K562 (cell line): Measurements from ENCODE around the gene C2orf42. TPM values are rescaled to one million over a fixed set of nuclear protein-coding genes. Genes with fewer than 3 reads are reported as not detected.

ENCODE experiments used
- ARNT ChIP-seq, 2 experiments: fragments of 450-650 bp; IDR thresholded peaks; 2 replicates each; pipeline ENCODE4 v1.6.1; 2016; ENCODE audit warnings: mild to moderate bottlenecking in 1 of 2
- ATF4 ChIP-seq: fragments of 450-650 bp; formaldehyde crosslinking; IDR thresholded peaks from 2 replicates; pipeline ENCODE4 v1.4.0; 2022; ENCODE audit warnings: mild to moderate bottlenecking, moderate library complexity
- DMBX1 ChIP-seq: fragments of 250-450 bp; sonication (Bioruptor Pico); IDR thresholded peaks from 2 replicates; pipeline ENCODE4 v1.8.0; 2022; ENCODE audit warnings: inconsistent platforms, mild to moderate bottlenecking, moderate library complexity, borderline replicate concordance
- E2F5 ChIP-seq: sonication (generic); formaldehyde crosslinking; IDR thresholded peaks from 2 replicates; pipeline ENCODE4 v1.8.0; 2022; ENCODE audit warnings: mild to moderate bottlenecking, missing genetic modification reagents
- E2F8 ChIP-seq: fragments of 450-650 bp; IDR thresholded peaks from 2 replicates; pipeline ENCODE4 v1.7.1; 2018; ENCODE audit warnings: mild to moderate bottlenecking, low read depth; ENCODE audit not compliant: partially characterized antibody
- FOXJ2 ChIP-seq: fragments of 200-800 bp; sonication (Bioruptor generic); IDR thresholded peaks from 2 replicates; pipeline ENCODE4 v1.6.1; 2016; ENCODE audit warnings: missing genetic modification characterization, missing compliant biosample characterization
- HCFC1 ChIP-seq: IDR thresholded peaks from 2 replicates; pipeline ENCODE4 v1.6.1; 2012; ENCODE audit warnings: low read depth, low read length, improper control_type of control experiment
- HNRNPUL1 ChIP-seq: fragments of 200-400 bp; formaldehyde crosslinking; IDR thresholded peaks from 2 replicates; pipeline ENCODE4 v1.6.1; 2017; ENCODE audit warnings: low read length
- KDM5B ChIP-seq: fragments of 200-600 bp; sonication (generic); IDR thresholded peaks from 2 replicates; pipeline ENCODE4 v1.6.1; 2012; ENCODE audit warnings: low read depth, mild to moderate bottlenecking, moderate library complexity, low read length, control low read depth, inconsistent platforms; ENCODE audit not compliant: insufficient replicate concordance
- KLF1 ChIP-seq: fragments of 450-650 bp; IDR thresholded peaks from 2 replicates; pipeline ENCODE4 v1.6.1; 2016; ENCODE audit warnings: missing genetic modification characterization, missing compliant biosample characterization
- MAFK ChIP-seq: IDR thresholded peaks from 2 replicates; pipeline ENCODE4 v1.6.1; 2011; ENCODE audit warnings: low read length, improper control_type of control experiment
- MED1 ChIP-seq: sonication (generic); formaldehyde crosslinking; IDR thresholded peaks from 2 replicates; pipeline ENCODE4 v1.8.1; 2023; ENCODE audit warnings: missing genetic modification reagents, borderline replicate concordance
- MYNN ChIP-seq, 2 experiments: sonication (generic); formaldehyde crosslinking in 1 of 2; IDR thresholded peaks; 2 replicates each; pipeline versions ENCODE4 v1.5.0 to v1.6.1; 2016 to 2020; ENCODE audit warnings: antibody characterized with exemption in 1 of 2, missing genetic modification reagents in 1 of 2
- NCOA1 ChIP-seq: fragments of 450-650 bp; IDR thresholded peaks from 2 replicates; pipeline ENCODE4 v1.6.1; 2016; ENCODE audit warnings: low read depth
- PATZ1 ChIP-seq: fragments of 250-450 bp; sonication (Bioruptor Pico); IDR thresholded peaks from 2 replicates; pipeline ENCODE4 v1.5.0; 2020; ENCODE audit warnings: mild to moderate bottlenecking, borderline replicate concordance
- PCBP2 ChIP-seq: fragments of 200-400 bp; formaldehyde crosslinking; IDR thresholded peaks from 2 replicates; pipeline ENCODE4 v1.6.1; 2018; ENCODE audit warnings: low read length, low read depth, mild to moderate bottlenecking, moderate library complexity; ENCODE audit not compliant: poor library complexity, severe bottlenecking
- POLR2H ChIP-seq: IDR thresholded peaks from 2 replicates; pipeline ENCODE4 v1.6.1; 2016; ENCODE audit warnings: missing genetic modification characterization, low read depth, mild to moderate bottlenecking, control low read depth, missing compliant biosample characterization, moderate library complexity
- RBFOX2 ChIP-seq: fragments of 200-400 bp; formaldehyde crosslinking; IDR thresholded peaks from 2 replicates; pipeline ENCODE4 v1.6.1; 2017; ENCODE audit warnings: low read depth, mild to moderate bottlenecking, low read length, moderate library complexity
- TBP ChIP-seq: optimal IDR thresholded peaks from 2 replicates; pipeline ENCODE3; 2011; ENCODE audit warnings: low read depth, low read length, improper control_type of control experiment
- ZKSCAN1 ChIP-seq: fragments of 150-350 bp; IDR thresholded peaks from 2 replicates; pipeline ENCODE4 v1.6.1; 2016; ENCODE audit warnings: low read depth, low read length
- ZNF561 ChIP-seq: fragments of 450-650 bp; formaldehyde crosslinking; conservative IDR thresholded peaks from 2 replicates; pipeline ENCODE4 v1.4.0; 2020; ENCODE audit warnings: mild to moderate bottlenecking, moderate library complexity
- ZNF764 ChIP-seq: fragments of 250-450 bp; sonication (Bioruptor Pico); IDR thresholded peaks from 2 replicates; pipeline ENCODE4 v1.4.0; 2020; ENCODE audit warnings: low read depth, mild to moderate bottlenecking, moderate library complexity
- ZSCAN29 ChIP-seq: fragments of 450-650 bp; IDR thresholded peaks from 2 replicates; pipeline ENCODE4 v1.6.1; 2017
- polyA plus RNA-seq, 8 experiments: library from polyadenylated mRNA; depleted of rRNA in 4 of 8; stranded (reverse) in 5 of 8; unstranded in 3 of 8; fragments of >200 nt; fragmentation: Nextera tagmentation in 2 of 8; fragmentation: Illumina TruSeq in 1 of 8; extraction: Ambion mirVana in 2 of 8; extraction: Trizol in 1 of 8; gene quantifications; 2 replicates each; pipeline versions ENCODE4 v1.2.1 to v1.2.3, GENCODE V29; 2011 to 2014; ENCODE audit warnings: inconsistent platforms in 1 of 8, missing spikeins in 1 of 8
- total RNA-seq, 7 experiments: library from RNA; depleted of rRNA in 6 of 7; stranded (reverse); fragments of >200 nt in 6 of 7; fragmentation: Illumina TruSeq in 2 of 7; extraction: Trizol in 2 of 7; gene quantifications; 2 replicates each; pipeline versions ENCODE4 v1.2.1 to v1.2.3, GENCODE V29; 2011 to 2021; ENCODE audit warnings: low replicate concordance in 1 of 7

C2orf42 gene
- total and polyA plus RNA-seq, 9 of the 15 experiments (the other 6 are each of a cell fraction or from before 2014, with no cell fraction given) = 4.6 to 10.9 (median 7.5) TPM

- TF ChIP-seq E2F8 (no peak), TBP (peak; percentile 57), FOXJ2 (tag) (peak; percentile 88), KLF1 (tag) (0 out of 2 replicates have a peak, but pooled peaks have one; percentile 53), ATF4 (peak; percentile 69), MED1 (CRISPR knock-in tag) (no peak), ARNT (IDR thresholded peaks at IDR 0.05) (no peak), RBFOX2 (peak; percentile 88), HNRNPUL1 (no peak), NCOA1 (no peak), POLR2H (peak; percentile 60; the same call in 1 of the 2 replicates), ZNF764 (CRISPR knock-in tag) (no peak), ZSCAN29 (no peak), E2F5 (CRISPR knock-in tag) (no peak), KDM5B (peak; percentile 56), ZNF561 (CRISPR knock-in tag) (no peak), ZKSCAN1 (peak; percentile 38; the same call in 1 of the 2 replicates), PCBP2 (peak; percentile 98), MYNN (IDR thresholded peaks at IDR 0.05) (no peak), MYNN (CRISPR knock-in tag; IDR thresholded peaks at IDR 0.05) (no peak), HCFC1 (no peak), PATZ1 (CRISPR knock-in tag) (0 out of 2 replicates have a peak, but pooled peaks have one; percentile 1), MAFK (no peak), DMBX1 (CRISPR knock-in tag) (no peak; the same call in 1 of the 2 replicates)
Measured at GRCh38 chr2:70141902-70142589, 48.8 kb downstream of the C2orf42 start (continued).
